ENCODE data around the gene CAMTA1.

GRCh38 chr1:7068552-7068951 lies 283.3 kb downstream of the CAMTA1 start:
- TF ChIP-seq CTCF (IDR thresholded peaks at IDR 0.05), result no peak
- no peak for TF ChIP-seq EZH2phosphoT487 (IDR thresholded peaks at IDR 0.05)

Data from neural progenitor cell (in vitro differentiated cells).